SK-N-MC (cell line): ENCODE data around the gene OSTF1.
A peak's percentile ranks its signal among the peaks of the same experiment; 100 is the strongest.

ENCODE experiments used
- EZH2 ChIP-seq: fragments of 200-600 bp; sonication (generic); IDR thresholded peaks from one replicate; pipeline ENCODE4 v1.6.1; 2017; ENCODE audit warnings: antibody characterized with exemption
- POLR2AphosphoS5 ChIP-seq: IDR thresholded peaks from 2 replicates; pipeline ENCODE4 v1.6.1; 2012; ENCODE audit warnings: mild to moderate bottlenecking, low read depth, low read length, borderline replicate concordance

DNA sequence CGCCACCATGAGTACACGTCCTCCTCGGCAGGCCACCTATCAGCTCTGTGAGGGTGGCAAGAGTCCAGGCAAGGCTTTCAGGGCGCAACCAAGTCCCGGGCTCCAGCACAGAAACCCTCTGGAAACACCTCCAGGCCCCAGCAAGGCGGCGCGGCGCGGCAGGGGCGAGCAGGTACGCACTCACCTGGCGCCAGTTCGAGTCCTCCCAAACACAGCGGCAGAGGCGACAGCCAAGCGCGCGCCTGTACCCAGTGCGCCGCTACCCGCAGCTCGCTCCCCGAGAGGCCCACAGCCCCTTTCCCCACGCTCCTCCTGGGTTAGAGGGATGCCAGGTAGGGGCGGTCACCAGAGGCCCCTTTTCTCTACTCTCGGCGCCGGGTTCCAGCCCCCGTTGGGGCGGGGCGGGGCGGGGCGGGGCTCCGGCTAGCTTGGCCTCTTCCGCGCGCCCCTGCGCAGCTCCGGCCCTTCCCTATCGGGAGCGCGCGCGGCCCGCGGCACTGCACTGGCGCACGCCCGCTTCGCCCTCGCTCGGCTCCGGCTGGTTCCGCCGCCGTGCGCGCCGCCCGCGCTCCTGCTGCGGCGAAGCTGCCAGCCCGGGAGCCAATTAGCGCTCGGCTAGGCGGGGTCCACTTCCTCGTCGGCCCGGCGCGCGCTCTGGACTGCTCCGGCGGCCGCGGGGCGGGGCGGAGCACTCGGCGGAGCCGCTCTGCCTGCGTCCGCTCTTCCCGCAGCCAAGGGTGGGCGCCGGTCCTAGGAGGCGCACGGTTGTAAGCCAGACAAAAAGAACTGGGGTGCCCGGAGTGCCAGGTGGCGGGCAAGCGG is at the start of gene OSTF1, which contains the start of gene NMRK1:
- TF ChIP-seq EZH2 (no peak), POLR2AphosphoS5 (peak; percentile 14; the same call in 1 of the 2 replicates)
